HG02623 (cell line): Measurements from ENCODE around the gene UGT2B17.
A peak's percentile ranks its signal among the peaks of the same experiment; 100 is the strongest.
"Not testable (repeated sequence)": the region's sequence is repeated elsewhere in the genome, so short reads cannot be mapped to it uniquely, and the experiment has no call there.

Source experiments
- ATAC-seq: cut with Tn5 transposase; IDR thresholded peaks from one replicate; pipeline ENCODE4 v1.9.1; 2021; ENCODE audit warnings: moderate library complexity; ENCODE audit not compliant: unreplicated experiment

The UGT2B17 gene

DNA sequence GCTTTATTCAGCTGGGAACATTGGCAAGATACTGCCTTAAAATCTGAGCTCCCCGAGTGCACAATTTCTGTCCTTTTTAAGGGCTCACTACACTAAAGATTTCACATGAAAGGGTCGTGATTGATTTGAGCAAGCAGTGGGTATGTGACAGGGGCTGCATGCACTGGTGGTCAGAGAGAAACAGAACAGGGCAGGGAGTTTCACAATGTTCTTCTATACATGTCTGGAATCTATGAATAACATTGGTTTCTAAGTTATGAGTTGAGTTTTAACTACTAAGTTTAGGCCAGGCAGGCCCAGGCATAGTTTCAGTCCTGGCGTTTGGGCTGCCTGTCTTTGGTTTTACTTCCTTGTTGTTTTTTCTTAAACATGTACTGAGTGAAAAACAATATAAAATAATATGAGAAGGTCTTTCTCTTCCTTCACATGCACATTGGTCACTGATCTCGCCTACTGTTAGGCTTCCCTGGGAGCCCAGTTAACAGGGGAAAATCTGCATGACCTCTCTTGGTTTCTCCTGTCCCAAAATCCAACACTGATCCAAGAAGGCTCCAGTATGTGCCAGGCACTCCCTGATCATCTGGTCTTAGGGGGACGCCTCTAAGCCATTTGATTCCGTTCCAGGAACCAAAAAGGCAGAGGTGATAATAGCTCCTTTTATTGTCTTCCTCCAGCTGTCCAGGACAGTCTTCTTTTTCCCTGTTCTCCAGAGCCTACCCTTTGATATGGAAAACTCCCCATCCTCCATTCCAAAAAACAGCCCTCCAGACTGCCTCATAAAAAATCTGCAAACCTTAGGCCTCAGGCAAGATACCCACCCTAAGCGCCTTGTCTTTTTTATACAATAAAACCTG is at the start of gene UGT2B17:
UGT2B17 (minus strand) TSS at position 51 of the 854 bp plus-strand sequence. CDS start 7,838 bp downstream, outside the sequence.
- ATAC-seq: peak; percentile 81

DNA sequence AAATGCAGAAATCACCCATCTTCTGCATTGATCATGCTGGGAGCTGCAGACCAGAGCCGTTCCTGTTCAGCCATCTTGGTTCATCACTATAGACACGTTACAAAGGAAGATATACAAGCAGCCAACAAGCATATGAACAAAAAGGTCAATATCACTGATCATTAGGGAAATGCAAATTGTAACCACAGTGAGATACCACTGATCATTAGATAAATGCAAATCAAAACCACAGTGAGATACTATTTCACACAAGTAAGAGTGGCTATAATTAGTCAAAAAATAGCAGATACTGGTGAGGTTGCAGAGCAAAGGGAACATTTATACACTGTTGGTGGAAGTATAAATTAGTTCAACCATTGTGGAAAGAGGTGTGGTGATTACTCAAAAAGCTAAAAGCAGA is 46.6 kb upstream of the UGT2B17 start:
- peak; percentile 70 for ATAC-seq

DNA sequence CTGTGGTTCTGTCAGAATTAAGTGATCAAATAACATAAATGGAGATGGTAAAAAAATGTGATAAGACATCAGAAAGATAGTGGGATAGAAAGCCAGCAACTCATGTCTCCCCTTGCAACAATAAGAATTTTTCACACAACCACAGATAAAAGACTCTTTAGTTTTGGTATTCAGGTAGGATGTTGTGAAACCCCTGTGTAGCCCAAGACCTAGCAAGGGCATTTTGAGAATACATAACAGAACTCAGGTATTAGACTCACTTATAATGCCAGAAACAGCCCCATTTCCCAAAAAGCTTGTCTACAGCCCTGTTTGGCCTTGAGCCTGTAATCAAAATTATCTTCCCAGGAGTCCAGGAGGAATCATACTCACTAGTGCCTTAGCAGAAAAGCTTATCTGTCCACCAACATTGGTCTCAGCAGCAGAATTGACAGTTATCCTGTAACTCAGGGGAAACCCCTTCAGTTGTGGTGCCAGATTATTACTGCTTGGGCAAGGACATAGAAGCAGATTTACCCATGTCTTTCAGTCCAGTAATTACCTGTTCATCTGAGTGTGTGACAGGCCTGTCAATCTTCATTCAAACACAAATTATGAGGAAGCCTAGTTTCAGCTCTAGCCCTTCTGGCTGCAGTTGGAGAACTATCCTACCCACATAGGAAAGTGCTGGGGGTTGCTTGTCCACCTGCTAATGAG is 41.0 kb upstream of the UGT2B17 start:
- peak; percentile 79 for ATAC-seq

DNA sequence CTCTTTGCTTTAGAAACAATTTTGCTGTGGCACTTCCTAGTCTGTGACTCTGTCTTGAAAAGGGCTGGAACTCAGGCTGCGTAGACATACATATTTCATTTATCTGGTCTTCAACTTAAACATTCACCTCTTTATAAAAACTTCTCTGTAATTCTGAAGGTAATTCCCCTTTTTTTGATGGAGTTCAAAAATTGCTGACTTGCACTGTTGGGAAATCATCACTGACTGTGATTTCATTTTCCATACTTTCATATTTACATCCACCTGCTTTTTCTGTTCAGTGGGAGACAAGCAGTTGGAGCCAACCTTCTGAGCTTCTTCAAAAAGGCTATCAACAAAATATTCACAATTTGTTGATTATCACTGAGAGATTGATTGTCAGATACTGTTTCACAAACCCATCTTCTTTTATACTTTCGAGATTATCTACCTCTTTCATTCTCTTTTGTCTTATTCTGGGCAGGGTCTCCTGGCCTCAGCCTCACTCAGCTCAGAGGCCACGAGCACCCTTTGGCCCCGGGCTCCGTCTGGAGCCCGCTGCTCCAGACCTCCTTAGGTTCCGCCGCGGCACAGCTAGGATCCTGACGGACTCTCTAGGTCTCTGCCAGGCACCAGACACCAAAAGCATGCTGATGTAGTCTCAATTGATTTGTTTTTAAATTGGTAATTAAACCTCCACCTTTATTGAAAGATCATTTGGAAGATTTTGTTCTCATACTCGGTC is 39.7 kb upstream of the UGT2B17 start:
- ATAC-seq: no peak

- ATAC-seq: no peak
Measured at GRCh38 chr4:68613752-68614151, 37.6 kb upstream of the UGT2B17 start.

- no peak for ATAC-seq
Measured at GRCh38 chr4:68606240-68606639, 30.1 kb upstream of the UGT2B17 start.

GRCh38 chr4:68599150-68599549 is 23.0 kb upstream of the UGT2B17 start:
- ATAC-seq: no peak

DNA sequence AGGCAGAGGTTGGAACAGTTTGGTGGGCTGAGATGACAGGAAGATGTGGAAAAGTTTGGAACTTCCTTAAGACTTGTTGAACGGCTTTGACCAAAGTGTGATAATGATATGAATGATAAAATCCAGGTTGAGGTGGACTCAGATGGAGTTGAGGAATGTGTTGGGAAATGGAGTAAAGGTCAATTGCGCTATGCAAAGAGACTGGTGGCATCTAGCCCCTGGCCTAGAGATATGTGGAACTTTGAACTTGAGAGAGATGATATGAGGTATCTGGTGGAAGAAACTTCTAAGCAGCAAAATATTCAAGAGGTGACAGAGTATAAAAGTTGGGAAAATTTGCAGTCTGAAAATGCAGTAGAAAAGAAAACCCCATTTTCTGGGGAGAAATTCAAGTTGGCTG is 21.4 kb upstream of the UGT2B17 start:
- ATAC-seq: no peak

DNA sequence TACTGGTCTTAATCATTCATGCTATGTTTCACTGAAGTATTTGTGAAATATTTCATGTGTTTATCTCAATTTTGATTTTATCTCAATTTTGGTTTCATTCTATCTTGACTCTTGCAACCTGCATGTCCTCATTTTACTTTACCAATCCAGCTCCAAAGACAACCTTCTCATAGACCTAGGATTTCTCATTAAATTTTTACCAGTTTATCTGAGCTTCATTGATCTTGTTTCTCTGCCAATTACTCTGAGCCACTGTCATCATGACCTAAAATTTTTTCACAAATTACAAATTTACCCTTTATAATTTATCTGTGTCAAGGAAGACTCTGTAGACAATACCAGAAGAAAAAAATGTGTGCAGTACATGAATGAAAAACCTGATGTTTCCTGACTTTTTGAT is 18.6 kb upstream of the UGT2B17 start:
- no peak for ATAC-seq

DNA sequence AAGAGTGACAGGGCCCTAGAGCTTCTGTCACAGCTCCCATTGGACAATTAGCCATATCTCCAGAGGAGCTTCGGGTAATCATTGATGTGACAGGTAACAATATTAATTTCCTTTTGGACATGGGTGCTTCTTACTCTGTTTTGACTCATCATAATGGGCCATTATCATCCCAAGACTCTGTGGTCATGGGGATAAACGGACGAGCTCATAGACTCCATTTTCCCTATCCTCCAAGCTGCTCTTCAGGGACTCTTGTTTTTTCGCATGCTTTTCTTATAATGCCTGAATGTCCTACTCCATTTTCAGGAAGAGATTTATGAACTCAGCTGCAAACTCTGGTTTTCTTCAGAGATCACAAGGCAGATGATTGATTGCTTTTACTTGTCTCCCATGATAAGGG is 17.0 kb upstream of the UGT2B17 start:
- ATAC-seq: no peak

DNA sequence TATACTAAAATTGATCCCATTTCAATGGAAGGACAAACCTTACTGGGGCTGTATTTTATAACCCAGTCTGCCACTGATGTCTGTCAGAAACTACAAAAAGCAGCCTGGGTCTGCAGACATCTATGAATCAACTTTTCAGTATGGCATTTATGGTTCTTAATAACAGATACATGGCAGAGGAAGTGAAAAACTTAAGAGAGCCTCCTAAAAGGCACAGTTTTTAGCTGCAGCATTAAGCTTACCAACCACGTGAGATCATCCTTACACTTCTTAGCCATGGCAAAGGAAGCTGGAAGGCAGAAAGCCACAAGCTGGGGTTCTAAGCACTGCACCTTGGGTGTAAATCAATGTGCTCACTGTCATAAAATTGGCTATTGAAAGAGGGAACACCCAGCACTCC is 16.6 kb upstream of the UGT2B17 start:
- ATAC-seq: peak; percentile 64

- ATAC-seq: no peak
Measured at GRCh38 chr4:68591204-68591603, 15.1 kb upstream of the UGT2B17 start.

DNA sequence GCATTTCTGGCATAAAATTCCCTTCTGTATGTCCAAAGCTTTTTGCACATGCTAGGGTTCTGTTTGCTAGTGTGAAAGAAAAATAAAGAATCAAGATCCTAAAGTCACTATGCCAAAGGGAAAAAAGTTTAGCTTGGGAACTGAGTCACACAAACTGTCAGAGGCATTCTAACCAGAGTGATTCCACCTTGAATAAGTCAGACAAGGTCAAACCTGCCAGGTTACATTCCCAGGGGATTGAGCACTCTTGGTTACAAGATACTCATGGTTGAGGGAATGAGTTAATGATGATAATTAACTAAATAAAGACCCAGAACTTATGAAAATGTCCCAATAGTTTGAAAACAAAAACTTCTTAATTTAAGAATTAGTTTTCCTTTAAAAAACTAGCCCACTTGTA is 13.7 kb upstream of the UGT2B17 start:
- ATAC-seq: no peak

DNA sequence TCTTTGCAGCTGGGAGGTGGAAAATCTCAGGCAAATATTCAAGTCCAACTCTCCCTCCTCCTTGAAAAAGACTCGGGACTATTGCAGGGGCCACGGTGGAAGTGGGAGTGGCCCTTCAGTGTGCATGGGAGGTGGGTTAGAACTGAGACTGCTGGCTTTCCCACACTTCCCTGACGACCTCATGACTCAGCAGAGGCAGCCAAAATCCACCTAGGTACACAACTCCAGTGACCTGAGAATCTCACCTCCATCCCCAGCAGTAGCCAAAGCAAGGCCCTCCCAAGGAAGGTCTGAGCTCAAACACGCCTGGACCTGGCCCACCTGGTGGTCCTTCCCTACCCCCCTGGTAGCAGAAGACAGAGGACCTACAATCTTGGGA is 6.2 kb upstream of the UGT2B17 start:
- no peak for ATAC-seq

DNA sequence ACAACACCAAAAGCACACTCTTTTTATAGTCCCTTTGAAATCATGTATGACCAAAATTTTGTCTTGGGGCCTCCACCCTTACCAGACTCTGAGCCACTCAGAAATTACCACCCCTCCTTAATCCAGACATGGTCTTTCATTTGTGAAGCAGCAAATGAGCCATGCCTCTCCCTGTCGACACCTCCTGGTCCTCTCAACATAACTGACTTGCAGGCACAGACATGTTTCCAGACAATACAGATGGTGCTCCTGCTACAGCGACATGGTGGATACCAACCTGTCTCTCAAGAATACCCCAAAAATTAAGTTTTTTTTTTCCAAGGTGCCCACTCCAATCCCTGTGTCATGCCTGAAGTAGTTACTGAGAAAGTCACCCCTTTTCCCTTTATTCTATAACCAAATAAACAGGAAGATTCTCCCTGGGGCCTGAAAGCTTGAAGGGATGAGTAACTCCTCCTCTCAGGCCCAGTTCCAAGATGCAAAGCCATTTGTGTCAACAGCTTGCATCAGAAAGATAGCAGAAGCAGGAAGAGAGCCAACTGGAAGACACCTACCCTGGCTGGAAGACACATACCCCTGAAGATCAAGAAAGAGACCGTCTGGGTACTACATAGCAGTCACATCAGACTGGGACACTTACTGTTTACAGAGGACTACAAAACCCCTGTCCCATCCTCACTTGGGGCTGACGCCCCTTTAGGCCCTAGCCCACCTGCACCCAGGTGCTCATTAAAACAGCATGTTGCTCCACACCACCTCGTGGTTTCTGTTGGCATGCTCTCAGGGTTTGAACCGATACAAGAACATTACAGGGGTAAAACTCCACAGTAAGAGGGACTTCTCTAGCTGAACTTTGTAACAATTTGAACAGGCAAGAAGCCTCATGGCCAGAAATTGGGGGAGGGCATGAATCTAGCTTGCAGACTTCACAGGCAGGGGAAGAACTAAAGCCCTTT is 5.5 kb upstream of the UGT2B17 start:
- no peak for ATAC-seq

DNA sequence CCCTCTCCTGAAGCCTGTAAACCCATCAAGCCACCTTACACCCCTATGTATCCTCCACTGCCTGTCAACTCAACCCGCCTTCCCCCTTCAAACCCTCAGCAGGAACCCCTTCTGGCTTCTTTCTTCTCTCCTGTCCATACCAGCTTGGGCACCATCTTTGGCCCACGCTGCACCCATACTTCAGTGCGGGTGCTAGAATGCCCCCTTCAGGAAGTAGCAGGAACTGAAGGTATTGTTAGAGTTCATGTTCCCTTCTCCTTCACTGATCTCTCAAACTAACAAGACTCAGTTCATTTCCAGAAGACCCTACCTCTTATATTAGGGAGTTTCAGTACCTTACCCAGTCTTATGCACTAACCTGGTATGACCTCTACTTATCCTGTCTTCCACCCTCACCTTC is 1.5 kb upstream of the UGT2B17 start:
- ATAC-seq: no peak

- ATAC-seq: not testable (repeated sequence)
Measured at GRCh38 chr4:68575636-68576035, 486 bp downstream of the UGT2B17 start.

GRCh38 chr4:68575081-68575480 is 1.0 kb downstream of the UGT2B17 start:
- ATAC-seq: no peak

DNA sequence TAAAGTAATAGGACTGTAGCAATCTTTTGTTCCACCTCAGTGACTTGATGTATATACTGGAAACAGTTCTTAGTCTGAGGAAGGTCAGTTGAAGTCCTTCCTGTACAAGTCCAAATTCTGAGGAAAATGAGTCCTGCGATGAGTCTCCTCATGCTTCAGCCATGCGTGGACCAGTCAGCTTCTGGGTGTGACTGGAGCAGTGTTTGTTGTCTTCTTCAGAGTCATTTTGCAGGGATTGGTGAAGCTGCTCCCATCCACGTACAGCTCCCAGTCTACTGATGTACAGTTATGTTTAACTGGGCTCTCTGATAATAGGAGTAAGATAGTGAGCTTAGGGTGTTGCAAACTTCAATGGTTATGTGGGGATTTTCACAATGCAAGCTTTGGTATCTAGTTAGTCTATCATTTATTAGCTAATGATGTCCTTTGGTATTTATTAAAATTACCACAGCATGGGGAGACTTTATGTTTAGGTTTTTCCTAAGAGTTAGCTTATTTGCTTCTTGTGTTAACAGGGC is 3.4 kb downstream of the UGT2B17 start:
- no peak for ATAC-seq

DNA sequence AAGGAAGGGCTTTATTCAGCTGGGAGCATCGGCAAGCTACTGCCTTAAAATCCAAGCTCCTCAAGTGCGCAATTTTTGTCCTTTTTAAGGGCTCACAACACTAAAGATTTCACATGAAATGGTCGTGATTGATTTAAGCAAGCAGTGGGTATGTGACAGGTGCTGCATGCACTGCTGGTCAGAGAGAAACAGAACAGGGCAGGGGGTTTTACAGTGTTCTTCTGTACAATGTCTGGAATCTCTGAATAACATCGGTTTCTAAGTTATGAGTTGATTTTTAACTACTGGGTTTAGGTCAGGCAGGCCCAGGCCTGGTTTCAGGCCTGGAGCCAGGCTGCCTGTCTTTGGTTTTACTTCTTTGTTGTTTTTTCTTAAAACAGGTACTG is 6.0 kb downstream of the UGT2B17 start:
- peak; percentile 54 for ATAC-seq
